Measurements from ENCODE around the gene LAT. TPM values are rescaled to one million over a fixed set of nuclear protein-coding genes. Genes with fewer than 3 reads are reported as not detected.

The LAT gene
- polyA plus RNA-seq, 1 of the 3 experiments (the other 2 are of a cell fraction) = 8.0 TPM

GRCh38 chr16:28964072-28964471 is 20.8 kb upstream of the LAT start:
- Histone ChIP-seq H4K20me1 (ENCODE audit: insufficient read depth) (no peaks in the 10 kb centered on the region), H3K4me2 (no peak overlapping the region), H3K36me3 (replicated peaks in 1 of 2; ENCODE audit: control insufficient read depth in 1 of 2, insufficient read depth in 2 of 2, low read length in 1 of 2) (peaks cover 24 to 34% of the 10 kb centered on the region in 2 experiments), H3K9me3 (no peaks in the 10 kb centered on the region), H3K9me2 (no peaks in the 10 kb centered on the region), H3K27me3 (ENCODE audit: insufficient read depth) (no peaks in the 10 kb centered on the region), H2AFZ (ENCODE audit: low read depth) (no peak overlapping the region), H3K9ac (no peak overlapping the region), H3K4me1 (ENCODE audit: control insufficient read depth in 1 of 2, insufficient read depth in 2 of 2, low read depth in 1 of 2, low read length in 1 of 2) (no peaks in the 10 kb centered on the region), H3K27ac (ENCODE audit: low read depth in 2 of 2, low read length in 1 of 2) (no peak overlapping the region), H3K4me3 (ENCODE audit: low read depth in 2 of 2, low read length in 1 of 2) (no peak overlapping the region), H3F3A (replicated peaks; ENCODE audit: insufficient read depth) (peaks cover 4% of the 10 kb centered on the region), H3K79me2 (ENCODE audit: insufficient read depth) (no peaks in the 10 kb centered on the region)
- ChIA-PET CTCF (interaction anchor here (1.0 to 1.3 kb wide), 2 partner anchors 10 to 118 kb away, joined by 3 to 5 read pairs; partner anchors contain the start of genes SPNS1 and TUFM), POLR2A (no interaction called here)
- TF ChIP-seq FOXM1 (IDR thresholded peaks at IDR 0.05; ENCODE audit: low read depth) = no peak
- no peak for TF ChIP-seq REST (IDR thresholded peaks at IDR 0.05; ENCODE audit: low read depth, low read length)
- no peak for TF ChIP-seq YY1 (IDR thresholded peaks at IDR 0.05; ENCODE audit: low read depth)
- TF ChIP-seq MEF2A (IDR thresholded peaks at IDR 0.05; ENCODE audit: borderline replicate concordance, low read depth) = no peak
- TF ChIP-seq EP300 (IDR thresholded peaks at IDR 0.05; ENCODE audit: borderline replicate concordance in 1 of 2, low read depth in 1 of 2, low read length in 1 of 2) = no peak
- no peak for TF ChIP-seq CHD2 (IDR thresholded peaks at IDR 0.05; ENCODE audit: low read length, partially characterized antibody)
- no peak for TF ChIP-seq USF1 (IDR thresholded peaks at IDR 0.05; ENCODE audit: borderline replicate concordance, low read depth)
- no peak for TF ChIP-seq ELF1 (IDR thresholded peaks at IDR 0.05)
- no peak for TF ChIP-seq NRF1 (IDR thresholded peaks at IDR 0.05; ENCODE audit: low read depth, low read length)
- TF ChIP-seq SIN3A (IDR thresholded peaks at IDR 0.05; ENCODE audit: borderline replicate concordance, low read depth, low read length) = no peak
- no peak for TF ChIP-seq PBX3 (IDR thresholded peaks at IDR 0.05)
- no peak for TF ChIP-seq USF2 (IDR thresholded peaks at IDR 0.05; ENCODE audit: borderline replicate concordance, low read depth, low read length)
- no peak for TF ChIP-seq MXI1 (IDR thresholded peaks at IDR 0.05; ENCODE audit: low read depth, low read length)
- no peak for TF ChIP-seq SMC3 (IDR thresholded peaks at IDR 0.05; ENCODE audit: low read depth, low read length)
- TF ChIP-seq ZBTB33 (IDR thresholded peaks at IDR 0.05; ENCODE audit: borderline replicate concordance, low read depth) = no peak
- no peak for TF ChIP-seq CTCF (IDR thresholded peaks at IDR 0.05)
- WGBS (ENCODE audit: low lambda C conversion rate) = 88% methylated on average over 3 of the region's 3 CpGs
- DNase-seq = no peak
